ENCODE data around the gene OR2H2. TPM values are rescaled to one million over a fixed set of nuclear protein-coding genes. Genes with fewer than 3 reads are reported as not detected.

OR2H2 gene
- total RNA-seq, 1 donor from 2014 or later, result not detected

Other genes with a start within 250 kb of the OR2H2 start
- not detected in 2 replicates for gene OR5V1, start 216.3 kb upstream of the OR2H2 start, total RNA-seq
- not detected in 2 replicates for gene OR12D3, start 209.8 kb upstream of the OR2H2 start, total RNA-seq
- not detected in 2 replicates for gene OR12D2, start 189.5 kb upstream of the OR2H2 start, total RNA-seq
- not detected in 2 replicates for gene OR12D1, start 170.2 kb upstream of the OR2H2 start, total RNA-seq
- gene OR10C1, start 145.8 kb upstream of the OR2H2 start, total RNA-seq, result not detected in 2 replicates
- not detected in 2 replicates for gene OR11A1, start 128.1 kb upstream of the OR2H2 start, total RNA-seq
- not detected in 2 replicates for gene OR2H1, start 128.0 kb upstream of the OR2H2 start, total RNA-seq
- gene MAS1L, start 97.2 kb upstream of the OR2H2 start, total RNA-seq, result not detected in 2 replicates
- 0.34 TPM in 2 replicates for gene UBD, start 25.4 kb upstream of the OR2H2 start, total RNA-seq
- 17.0 and 21.1 TPM in 2 replicates for gene GABBR1, start 48.1 kb downstream of the OR2H2 start, total RNA-seq
- gene MOG, start 72.0 kb downstream of the OR2H2 start, total RNA-seq, result not detected in 2 replicates
- 2.6 and 3.0 TPM in 2 replicates for gene ZFP57, start 96.0 kb downstream of the OR2H2 start, total RNA-seq
- 266 and 278 TPM in 2 replicates for gene HLA-F, start 138.3 kb downstream of the OR2H2 start, total RNA-seq
- gene HLA-G, start 242.7 kb downstream of the OR2H2 start, total RNA-seq, result 1.1 and 1.2 TPM in 2 replicates